NCI-H2081 treated with DMSO at 0.1 percent for 48 hours (cell line): ENCODE measurements around the gene ATP6V0A4.
"Not testable (repeated sequence)": the region's sequence is repeated elsewhere in the genome, so short reads cannot be mapped to it uniquely, and the experiment has no call there.

Source experiments
- DNase-seq: peaks from one replicate; lab custom pipeline; 2025; lab: John Stamatoyannopoulos, UW

Gene ATP6V0A4

DNA sequence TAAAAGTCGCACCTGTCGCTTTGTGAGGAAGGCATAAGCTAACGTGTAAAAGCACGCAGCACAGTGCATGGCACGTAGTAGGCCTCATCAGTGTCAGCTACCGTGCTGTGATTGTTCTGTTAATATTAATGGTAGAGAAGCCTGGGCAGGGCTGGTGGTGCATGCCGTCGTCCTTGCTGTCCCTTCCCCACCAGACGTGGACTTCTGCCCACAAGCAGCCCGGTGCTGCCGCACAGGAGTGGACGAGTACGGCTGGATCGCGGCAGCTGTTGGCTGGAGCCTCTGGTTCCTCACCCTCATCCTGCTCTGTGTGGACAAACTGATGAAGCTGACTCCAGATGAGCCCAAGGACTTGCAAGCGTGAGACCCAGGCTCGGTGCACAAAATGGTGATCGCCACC lies 4.7 kb upstream of the ATP6V0A4 start:
- DNase-seq: no peak

DNA sequence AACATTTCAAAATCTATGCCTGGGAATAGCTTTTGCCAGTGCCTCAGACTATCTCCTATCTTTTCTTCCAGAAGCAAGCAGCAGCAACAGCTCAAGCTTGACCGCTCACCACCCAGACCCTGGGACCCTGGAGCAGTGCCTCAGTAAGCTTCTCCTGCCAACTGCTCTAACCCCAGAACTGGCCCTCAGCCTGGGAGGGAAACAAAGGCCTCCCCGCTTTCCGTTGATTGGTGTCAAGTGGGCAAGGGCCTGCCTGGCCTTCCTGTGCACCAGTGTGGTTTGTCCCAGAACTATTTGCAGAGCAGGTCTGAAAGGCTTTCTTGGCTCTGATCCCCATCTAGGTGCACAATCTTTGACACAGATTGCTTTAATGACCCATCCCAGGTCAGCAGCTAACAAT lies 3.3 kb upstream of the ATP6V0A4 start:
- DNase-seq: no peak

DNA sequence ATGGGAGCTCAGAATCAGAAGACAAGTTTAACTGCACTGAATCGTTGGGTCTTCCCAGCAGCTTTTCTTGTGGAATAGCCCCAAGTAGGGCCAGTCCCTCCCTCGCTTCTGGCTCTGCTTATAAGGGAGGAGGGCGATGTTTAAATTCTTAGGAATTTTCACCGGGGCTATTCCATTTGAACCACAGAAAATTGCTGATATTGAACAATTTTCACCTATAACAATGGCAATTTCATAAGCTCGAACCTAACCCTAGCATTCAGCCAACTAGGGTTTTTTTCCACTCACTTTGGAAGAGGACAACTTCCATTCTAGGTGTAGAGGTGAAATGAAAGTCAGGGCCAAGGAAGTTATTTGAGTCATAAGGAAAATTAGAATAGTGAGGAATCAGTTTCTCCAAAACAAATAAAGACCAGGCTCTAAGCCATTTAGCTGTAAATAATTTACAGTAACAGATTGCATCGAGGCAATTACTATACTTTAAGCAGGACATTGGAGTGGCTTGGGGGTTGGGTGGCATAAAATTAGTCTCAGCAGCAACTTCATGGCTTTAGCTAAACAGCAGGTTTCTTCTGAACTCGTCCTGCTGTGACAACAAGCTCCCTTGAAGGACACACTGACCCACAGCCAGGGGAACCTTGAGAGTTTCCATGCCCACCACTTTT lies 1.5 kb upstream of the ATP6V0A4 start:
- no peak for DNase-seq

DNA sequence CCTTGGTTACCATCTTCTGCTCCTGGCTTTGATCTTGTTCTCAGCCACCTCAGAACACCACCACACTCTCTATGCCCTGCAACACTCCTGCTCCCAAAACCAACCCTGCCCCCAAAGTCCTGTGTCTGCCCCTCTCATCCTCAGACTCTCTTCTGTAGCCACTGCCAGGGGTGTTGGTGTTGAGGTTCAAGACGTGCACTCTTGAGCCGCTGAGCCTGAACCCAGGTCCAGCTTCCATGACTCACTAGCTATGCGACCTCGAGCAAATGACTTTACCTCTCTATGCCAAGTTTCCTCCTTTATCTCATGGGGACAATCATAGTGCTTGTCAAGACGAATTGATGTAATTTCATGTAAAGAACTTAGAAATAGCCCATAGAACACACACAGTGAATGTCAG lies 840 bp upstream of the ATP6V0A4 start:
- no peak for DNase-seq

DNA sequence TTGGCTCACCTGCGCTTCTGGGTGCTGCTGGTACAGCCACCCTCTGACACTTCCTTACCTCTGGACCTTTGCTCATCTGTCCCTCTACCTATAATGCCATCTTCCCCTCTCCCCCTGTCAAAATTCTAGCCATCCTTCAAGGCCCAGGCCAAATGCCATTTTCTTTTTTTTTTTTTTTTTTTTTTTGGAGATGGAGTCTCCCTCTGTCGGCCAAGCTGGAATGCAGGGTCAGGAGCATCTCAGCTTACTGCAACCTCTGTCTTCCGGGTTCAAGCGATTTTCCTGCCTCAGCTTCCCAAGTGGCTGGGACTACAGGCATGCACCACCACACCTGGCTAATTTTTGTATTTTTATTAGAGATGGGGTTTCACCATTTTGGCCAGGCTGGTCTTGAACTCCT lies 950 bp downstream of the ATP6V0A4 start:
- not testable (repeated sequence) for DNase-seq

DNA sequence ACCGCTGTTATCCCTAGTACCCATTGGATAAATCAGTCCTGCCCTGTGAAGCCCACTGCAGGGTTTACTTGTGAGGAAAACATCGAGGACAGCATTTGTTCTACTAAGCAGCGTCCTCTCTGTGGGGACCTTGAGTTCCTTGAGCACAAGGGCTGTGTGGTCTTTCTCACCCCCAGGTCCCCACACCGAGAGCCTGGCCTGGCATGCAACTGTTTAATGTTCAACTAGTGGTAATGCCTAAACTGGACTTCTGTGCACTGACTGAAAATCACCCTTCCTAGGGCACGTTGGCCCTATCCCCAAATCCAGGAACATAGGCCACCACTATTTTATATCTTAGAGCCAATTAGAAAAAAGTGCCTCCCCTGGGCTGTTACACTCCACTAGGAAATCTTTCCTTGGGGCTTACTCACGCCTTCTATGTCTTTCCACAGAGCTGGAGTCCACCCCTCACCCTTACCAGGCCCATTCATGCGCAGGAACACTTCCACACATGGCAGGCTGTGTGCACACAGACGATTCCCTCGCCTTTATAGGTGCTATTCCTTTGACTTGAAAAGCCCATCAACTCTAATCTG lies 1.9 kb downstream of the ATP6V0A4 start:
- DNase-seq: no peak

DNA sequence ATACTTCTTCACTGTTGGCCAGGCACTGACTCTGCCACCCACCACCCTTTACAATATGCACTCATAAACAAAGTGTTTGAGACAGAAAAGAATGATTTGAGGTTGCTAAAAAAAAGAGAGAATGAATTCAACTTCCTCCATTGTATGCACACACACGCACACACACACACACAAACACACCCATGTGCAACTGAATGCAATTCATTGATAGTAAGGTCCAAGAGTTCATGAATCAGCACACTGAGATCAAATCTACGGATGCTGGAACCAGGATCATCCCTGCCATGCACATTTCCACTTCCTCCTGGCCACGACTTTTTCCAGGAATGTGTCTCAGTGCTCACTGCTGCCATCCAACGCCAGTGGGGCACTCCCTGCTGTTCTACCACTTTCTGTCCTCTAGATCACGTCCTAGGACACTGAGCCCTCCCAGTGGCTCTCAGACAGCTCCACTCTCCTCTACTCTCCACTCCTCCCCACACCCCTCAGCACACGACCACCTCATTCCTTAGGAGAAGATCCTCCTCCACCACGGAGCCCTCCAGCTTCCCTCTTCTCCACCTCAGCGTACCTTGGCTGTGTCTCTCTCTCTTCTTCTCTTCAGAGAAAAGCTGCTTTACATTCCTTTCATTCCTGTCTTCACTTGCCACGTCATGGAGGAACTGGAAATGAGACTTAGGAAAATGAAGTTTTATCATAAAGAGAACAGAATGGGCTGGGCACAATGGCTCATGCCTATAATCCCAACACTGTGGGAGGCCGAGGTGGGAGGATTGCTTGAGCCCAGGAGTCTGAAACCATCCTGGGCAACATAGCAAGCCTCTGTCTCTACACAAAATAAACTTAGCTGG lies 12.2 kb downstream of the ATP6V0A4 start:
- DNase-seq: no peak

DNA sequence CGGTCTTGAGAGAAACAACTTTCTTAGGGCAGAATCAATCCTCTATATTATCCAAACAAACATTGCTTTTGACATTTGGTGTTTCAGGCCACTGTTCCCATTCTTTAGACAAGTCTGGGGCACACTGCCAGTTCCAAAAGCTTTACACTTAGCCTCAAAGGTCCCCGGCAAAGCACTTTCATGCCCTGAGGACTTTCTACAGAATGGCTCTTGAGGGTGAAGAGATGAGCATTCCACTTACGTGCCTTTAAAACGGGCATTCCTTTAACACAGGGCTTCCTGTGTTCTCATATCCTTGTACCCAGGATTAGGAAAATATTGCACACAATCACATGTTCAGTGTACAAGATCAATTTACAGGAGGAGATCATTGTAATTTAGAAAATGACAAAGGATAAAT lies 13.3 kb downstream of the ATP6V0A4 start:
- no peak for DNase-seq

DNA sequence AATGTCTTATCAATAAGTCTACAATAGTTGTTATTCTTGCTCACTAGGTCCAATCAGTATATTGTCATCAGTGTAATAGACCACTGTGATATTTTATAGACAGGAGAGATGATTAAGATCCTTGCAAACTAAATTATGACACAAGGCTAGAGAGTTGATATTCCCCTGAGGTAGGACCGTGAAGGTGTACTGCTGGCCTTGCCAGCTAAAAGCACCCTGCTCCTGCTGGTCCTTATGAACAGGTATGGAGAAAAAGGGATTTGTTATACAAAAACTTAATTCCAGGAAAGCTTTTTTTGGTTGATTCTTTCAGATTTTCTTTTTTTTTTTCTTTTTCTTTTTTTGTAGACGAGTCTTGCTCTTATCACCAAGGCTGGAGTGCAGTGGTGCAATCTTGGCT lies 17.0 kb downstream of the ATP6V0A4 start:
- no peak for DNase-seq

DNA sequence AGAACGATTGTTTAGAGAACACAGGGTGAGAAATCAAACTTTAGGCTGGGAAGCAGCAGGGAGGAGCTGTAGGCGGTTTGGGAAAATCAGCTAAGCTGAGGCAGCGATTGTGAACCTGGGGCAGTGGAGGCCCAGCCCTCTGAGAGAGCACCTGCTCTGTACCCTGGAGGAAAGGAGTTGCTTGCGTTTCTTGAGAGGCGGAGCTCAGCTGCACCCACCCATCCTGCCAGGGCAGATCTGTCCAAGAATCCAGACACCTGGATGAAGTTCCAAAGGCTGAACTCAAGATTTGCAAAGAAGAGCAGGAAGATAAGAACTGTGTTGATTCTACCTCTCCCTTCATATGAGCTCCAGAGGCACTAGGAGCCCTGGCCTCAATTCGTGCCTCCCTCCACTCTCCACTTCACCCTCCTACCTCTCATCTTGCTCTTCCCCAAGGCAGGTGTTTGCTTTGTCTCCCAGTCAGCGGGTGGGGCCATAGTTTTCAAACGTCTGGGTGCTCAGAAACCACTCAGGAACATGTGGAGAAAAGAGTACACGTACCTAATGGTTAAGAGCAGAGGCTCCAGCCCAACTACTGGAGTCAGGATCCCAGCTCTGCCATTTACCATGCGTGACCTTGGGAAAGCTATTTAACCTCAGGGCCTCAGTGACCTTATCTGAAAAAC lies 21.7 kb downstream of the ATP6V0A4 start:
- no peak for DNase-seq

DNA sequence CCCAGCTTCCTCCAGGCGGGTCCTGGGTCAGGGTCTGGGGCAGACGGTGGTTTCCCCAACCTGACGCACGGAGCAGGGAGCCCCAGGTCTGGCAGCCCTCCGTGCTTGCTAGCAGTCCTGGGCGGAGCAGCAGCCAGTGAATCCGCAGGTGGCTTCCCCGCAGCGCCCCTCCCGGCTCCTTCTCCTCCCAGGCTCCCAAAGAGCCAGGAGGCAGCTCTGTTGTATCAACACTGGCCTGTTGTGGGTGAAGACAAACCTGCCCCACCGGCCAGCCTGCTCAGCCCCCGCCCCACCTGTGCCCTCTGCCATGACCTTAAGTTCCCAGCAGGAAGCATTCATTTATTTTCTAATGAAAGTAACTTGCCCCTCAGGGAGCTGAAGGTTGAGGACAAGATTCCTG lies 24.2 kb downstream of the ATP6V0A4 start:
- no peak for DNase-seq

DNA sequence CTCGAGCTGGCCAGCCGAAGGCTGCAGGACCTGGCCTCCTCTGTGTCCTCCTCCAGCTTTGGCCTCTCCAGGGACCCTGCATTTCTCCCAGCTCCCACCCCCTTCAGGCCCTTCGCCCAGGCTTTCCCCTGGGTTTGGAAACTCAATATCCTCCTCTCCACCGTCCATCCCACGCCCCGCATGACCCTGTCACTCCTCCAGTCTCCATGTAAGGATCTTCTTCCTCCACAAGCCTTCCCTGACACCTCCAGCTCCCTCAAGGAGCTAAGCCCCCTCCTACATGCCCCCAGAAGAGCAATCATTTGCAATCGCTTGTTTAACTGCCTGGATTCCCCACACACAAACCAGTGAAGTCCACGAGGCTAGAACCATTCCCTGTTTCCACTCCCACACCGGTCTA lies 24.8 kb downstream of the ATP6V0A4 start:
- no peak for DNase-seq

DNA sequence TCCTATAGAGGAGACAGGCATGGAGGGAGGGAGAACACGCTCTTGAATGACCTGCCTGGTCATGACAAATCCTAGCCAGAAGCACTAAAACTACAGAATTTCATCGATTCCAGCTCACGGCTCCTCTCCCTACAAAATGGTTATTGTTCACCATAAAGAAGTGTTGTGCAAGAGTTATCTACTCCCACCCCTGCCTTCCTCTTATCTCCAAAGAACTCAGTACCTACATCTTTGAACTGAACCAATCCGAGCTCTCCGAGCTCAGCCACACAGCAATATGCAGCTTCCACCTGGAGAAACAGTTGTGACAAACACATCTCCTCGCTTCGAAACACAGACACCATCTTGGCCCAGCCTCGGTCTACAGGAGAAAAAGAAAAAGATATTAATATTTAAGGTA lies 27.1 kb downstream of the ATP6V0A4 start:
- no peak for DNase-seq

DNA sequence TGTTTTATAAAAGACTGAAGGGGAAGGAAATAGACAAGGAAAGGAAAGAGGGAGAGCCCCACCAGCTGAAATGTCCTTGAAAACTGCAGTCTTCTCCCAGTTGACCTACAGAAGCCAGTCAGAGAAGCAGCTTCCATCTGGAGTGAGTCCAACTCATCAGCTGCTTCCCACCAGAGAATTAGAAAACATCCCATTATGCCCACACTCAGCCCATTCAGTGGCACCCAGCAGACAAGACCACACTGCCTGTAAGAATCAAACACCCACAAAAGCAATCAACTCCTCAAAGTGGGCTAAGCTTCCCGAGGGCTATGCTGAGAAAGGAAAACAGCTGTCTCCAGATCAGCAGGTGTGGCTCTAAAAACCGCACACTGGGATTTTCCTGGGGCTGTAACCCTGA lies 29.8 kb downstream of the ATP6V0A4 start:
- DNase-seq: no peak

DNA sequence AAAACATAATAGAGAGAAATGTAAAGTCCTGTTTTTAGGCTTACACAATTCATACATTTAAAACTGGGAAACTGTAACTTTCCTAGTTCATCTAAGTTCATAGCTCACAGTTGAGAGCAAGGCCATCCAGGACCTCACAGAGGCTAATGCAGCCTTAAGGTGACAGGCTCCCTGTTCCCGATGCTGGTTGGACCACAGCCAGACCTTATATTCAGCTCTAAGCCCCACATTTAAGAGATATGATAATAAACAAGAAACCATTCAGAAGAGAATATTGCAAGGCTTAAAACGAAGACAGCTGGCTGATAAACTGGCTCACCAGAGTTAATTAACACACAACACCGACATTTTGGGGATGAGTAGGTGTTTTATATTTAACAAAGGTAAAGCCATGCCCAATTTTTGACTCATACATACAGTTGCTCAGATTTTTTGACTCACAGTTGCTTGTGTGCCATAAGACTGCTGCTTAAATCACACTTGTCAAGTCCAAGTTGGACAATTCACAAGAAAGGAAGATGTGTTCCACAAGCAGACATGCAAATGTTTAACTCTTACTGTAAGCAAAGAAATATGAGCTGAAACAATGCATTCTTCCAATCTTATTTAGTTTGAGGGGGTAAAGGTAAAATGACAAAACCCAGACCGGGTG lies 41.3 kb downstream of the ATP6V0A4 start:
- no peak for DNase-seq

DNA sequence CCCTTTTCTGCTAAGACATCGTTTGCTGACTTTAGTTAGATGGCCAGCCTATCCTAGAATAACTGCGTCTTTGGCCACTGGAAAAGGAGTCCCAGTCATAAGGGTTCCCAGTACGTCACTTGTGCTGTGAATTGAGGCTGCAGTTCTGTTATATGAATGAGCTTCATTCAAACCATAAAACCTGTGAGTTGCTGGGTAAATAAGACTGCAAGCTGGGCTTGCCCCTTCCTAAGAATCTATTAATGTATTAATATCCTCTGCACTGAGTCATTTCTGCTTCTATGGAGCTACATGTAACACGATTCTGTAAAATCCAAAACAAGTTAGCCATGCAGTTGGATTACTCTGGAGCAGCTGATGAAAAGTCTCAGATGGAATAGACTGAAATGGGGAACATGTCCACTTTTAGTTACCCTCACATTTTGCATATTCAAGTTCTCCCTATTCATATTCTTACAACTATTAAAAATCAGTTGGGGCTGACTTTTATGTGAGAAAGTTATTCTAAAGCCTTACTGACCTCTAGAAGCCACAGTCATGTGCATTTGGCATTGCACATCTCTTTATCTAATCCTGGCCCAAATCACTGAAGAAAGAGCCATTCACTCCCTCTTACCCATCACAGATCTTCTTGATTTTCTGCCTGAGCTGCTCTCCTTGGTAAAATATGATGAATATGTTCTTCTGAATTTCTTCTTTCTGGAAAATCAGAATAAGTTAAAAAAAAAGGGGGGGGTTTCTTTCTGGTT lies 42.0 kb downstream of the ATP6V0A4 start:
- DNase-seq: no peak

DNA sequence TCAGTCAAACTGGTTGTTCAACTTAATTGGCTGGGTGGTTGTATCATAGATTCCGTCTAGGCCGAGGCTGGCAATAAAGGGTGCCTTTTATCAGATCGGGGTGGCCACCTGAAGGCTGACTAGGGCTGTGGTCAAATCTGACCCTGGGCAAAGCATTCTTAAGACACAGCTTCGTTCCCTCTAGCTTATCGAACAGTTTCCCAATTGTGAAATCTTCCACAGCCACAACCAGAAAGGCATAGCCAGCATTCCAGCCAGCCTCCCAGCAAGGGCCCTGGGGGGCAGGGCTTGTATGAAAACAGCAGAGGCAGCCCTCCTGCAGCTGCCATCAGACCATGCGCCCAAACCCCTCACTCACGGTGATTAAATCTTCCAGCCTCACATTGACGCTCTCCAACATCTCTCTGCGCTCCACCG lies 42.7 kb downstream of the ATP6V0A4 start:
- DNase-seq: no peak

DNA sequence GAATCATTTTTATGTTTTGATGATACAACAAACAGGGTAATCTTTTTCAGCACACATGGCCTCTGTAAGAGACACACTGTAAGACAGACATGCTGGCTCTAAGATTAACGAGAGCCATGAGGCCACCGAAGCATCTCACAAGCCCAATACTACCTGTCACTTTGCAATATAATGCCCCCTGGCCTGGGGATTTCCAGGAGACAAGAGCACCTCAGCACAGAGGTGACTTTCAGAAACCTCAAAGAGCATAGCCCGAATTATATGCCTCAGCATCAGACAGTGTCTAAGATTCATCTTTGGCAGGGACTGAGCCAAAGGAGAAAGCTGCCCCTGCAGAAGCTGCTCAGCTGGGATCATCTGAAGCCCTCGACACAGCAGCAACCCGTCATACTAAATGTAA lies 44.4 kb downstream of the ATP6V0A4 start:
- DNase-seq: no peak

DNA sequence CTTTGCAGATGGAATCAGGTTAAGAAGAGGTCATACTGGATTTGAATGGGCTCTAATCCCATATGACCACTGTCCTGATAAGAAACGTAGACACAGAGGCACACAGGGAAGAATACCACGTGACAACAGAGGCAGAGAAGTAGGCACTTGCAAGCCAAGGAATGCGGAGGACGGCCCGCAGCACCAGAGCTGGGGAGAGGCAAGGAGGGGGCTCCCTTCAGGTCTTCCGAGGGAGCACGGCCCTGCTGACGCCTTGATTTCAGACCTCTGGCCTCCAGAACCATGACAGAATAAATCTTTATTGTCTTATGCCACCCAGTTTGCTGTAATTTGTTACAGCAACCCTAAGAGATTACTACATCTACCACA lies 44.9 kb downstream of the ATP6V0A4 start:
- DNase-seq: no peak

DNA sequence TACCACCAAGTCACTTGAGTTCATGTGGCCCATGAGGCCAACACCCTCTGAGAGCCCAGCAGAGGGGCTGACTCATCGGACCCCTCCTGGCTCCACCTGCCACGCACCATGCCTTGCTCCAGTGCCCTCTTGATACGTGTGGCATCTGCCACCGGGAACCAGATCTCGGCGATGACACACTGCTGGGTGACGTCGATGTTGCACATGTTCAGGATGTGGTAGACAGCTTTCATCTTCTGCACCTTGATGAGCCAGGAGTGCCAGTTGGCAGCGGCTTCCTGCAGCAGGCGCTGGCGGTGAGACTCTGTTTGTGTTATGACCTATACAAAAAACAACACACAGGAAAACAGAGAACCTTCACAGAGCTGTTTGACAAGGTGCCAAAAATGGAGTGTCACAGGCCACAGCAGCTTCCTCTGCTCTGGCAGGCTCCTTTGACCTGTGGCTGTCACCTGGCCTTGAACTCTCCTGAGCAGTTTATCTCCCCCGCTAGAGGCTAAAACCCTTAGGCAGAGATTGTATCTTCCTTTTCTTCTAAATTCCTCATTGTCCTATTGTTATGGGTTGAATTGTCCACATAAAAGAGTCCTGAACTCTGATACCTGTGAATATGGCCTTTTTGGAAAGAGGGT lies 45.4 kb downstream of the ATP6V0A4 start:
- no peak for DNase-seq

DNA sequence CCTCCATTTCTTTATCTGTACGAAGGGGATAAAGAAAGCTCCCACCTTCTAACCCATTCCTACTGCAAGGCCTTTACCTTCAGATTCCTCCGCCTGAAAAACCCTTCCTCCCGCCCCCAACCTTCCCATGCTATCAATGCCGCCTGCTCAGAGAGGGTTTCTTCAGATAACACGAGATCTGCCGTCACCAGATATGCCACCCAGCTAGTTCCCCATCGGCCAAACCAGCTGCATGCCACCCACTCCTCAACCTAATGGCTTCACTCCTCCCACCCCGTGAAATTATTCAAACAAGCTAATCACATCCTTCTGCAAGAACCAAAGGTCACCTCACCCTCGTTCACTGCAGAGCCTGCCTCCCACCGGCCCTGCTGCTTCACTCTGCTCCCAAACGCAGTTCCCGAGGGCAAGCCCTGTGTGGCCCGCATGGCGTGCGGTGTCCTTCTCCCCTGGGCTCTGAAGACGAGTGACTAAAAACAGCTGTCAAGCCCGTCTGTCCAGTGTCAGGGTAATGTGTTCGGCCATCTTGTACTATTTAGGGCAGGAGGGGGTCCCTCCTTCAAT lies 47.0 kb downstream of the ATP6V0A4 start:
- no peak for DNase-seq
